K562 (cell line): ENCODE measurements around the gene ANKH. TPM values are rescaled to one million over a fixed set of nuclear protein-coding genes. Genes with fewer than 3 reads are reported as not detected.

Experiments
- ATAC-seq: fragments of 200-7000 bp; cut with Tn5 transposase; 3 replicates; pipeline ENCODE4 v1.9.1; 2020; ENCODE audit warnings: moderate library complexity
- BruUV-seq: library from RNA; stranded (reverse); fragments of 400-500 nt; replicated peaks from 2 replicates; lab custom pipeline; 2021; lab: Mats Ljungman, UMichigan
- CTCF ChIA-PET: fragments of 300-600 bp; formaldehyde crosslinking; extraction: SDS; loops from one replicate; lab custom pipeline; 2021; ENCODE audit warnings: low intra/inter-chr PET ratio; lab: Yijun Ruan, JAX
- POLR2A ChIA-PET: fragments of 300-600, 350-650 bp; sonication (Branson Sonifier 250); formaldehyde crosslinking; extraction: SDS; loops from one replicate; lab custom pipeline; 2021; ENCODE audit warnings: antibody characterized with exemption, inconsistent platforms; lab: Yijun Ruan, JAX
- DNase-seq, 4 experiments: peaks; one replicate each; pipeline versions ENCODE4 v3.0.0 to v3.0.0-alpha.2; 2011 to 2018; ENCODE audit warnings: low spot score in 3 of 4, mixed read lengths in 3 of 4; ENCODE audit errors: extremely low read depth in 1 of 4
- FAIRE-seq: peaks from 2 replicates; lab custom pipeline; 2011; peaks lifted over from hg19 to GRCh38; lab: Jason Lieb, UNC
- H2AFZ ChIP-seq: 2 replicates; pipeline ENCODE4 v1.6.0; 2011; ENCODE audit warnings: low read depth, low read length, control low read depth, inconsistent platforms
- H3K27ac ChIP-seq: fragments of 200-600 bp; 3 replicates; pipeline ENCODE4 v1.8.0; 2011; ENCODE audit warnings: low read depth, mild to moderate bottlenecking, control low read depth, inconsistent platforms, low read length, moderate library complexity, mixed read lengths; ENCODE audit errors: extremely low read depth
- H3K27me3 ChIP-seq, 2 experiments: fragments of 300-600 bp in 1 of 2; 2 replicates in 1 of 2; 3 replicates in 1 of 2; pipeline versions ENCODE4 v1.6.0 to v1.8.0; 2011; ENCODE audit warnings: inconsistent platforms in 2 of 2, low read length in 2 of 2, mild to moderate bottlenecking in 1 of 2, mixed read lengths in 1 of 2, moderate library complexity in 1 of 2; ENCODE audit not compliant: control insufficient read depth in 2 of 2, insufficient read depth in 2 of 2
- H3K36me3 ChIP-seq: fragments of 300-600 bp; 3 replicates; pipeline ENCODE4 v1.8.0; 2011; ENCODE audit warnings: mild to moderate bottlenecking, low read length, inconsistent platforms; ENCODE audit not compliant: control insufficient read depth, insufficient read depth
- H3K4me1 ChIP-seq, 2 experiments: fragments of 200-600 bp in 1 of 2; replicated peaks in 1 of 2; 2 replicates in 1 of 2; 3 replicates in 1 of 2; pipeline versions ENCODE4 v1.5.1 to v1.8.0; 2011; ENCODE audit warnings: inconsistent platforms in 2 of 2, low read length in 2 of 2, mild to moderate bottlenecking in 1 of 2, mixed read lengths in 1 of 2, moderate library complexity in 1 of 2; ENCODE audit not compliant: control insufficient read depth in 2 of 2, insufficient read depth in 2 of 2
- H3K4me2 ChIP-seq: 2 replicates; pipeline ENCODE4 v1.6.1; 2011; ENCODE audit warnings: low read length, control low read depth, inconsistent platforms, mixed read lengths; ENCODE audit not compliant: insufficient read depth
- H3K4me3 ChIP-seq: fragments of 200-600 bp; sonication (generic), shearing (Covaris generic); 2 replicates; pipeline ENCODE4 v1.5.1; 2016; ENCODE audit warnings: control low read depth, inconsistent platforms
- H3K79me2 ChIP-seq: fragments of 200-600 bp; 3 replicates; pipeline ENCODE4 v1.8.0; 2011; ENCODE audit warnings: low read length, inconsistent platforms; ENCODE audit not compliant: control insufficient read depth, insufficient read depth
- H3K9ac ChIP-seq, 2 experiments: 2 replicates each; pipeline versions ENCODE4 v1.6.0 to v1.6.1; 2011; ENCODE audit warnings: low read depth in 2 of 2, low read length in 2 of 2, control low read depth in 1 of 2, inconsistent platforms in 1 of 2, mild to moderate bottlenecking in 1 of 2, mixed read lengths in 1 of 2; ENCODE audit not compliant: insufficient read depth in 1 of 2
- H3K9me1 ChIP-seq: one replicate; pipeline ENCODE4 v1.6.0; 2011; ENCODE audit warnings: inconsistent platforms, mild to moderate bottlenecking, low read length, moderate library complexity; ENCODE audit not compliant: control insufficient read depth, insufficient read depth
- H3K9me3 ChIP-seq: replicated peaks from 2 replicates; pipeline ENCODE4 v1.5.1; 2011; ENCODE audit warnings: low read depth, low read length, inconsistent platforms; ENCODE audit not compliant: control insufficient read depth, insufficient read depth
- H4K20me1 ChIP-seq: replicated peaks from 2 replicates; pipeline ENCODE4 v1.6.1; 2011; ENCODE audit warnings: low read length, inconsistent platforms, mixed read lengths; ENCODE audit not compliant: control insufficient read depth, insufficient read depth
- ATF4 ChIP-seq: fragments of 450-650 bp; formaldehyde crosslinking; IDR thresholded peaks from 2 replicates; pipeline ENCODE4 v1.4.0; 2022; ENCODE audit warnings: mild to moderate bottlenecking, moderate library complexity
- MAFK ChIP-seq: IDR thresholded peaks from 2 replicates; pipeline ENCODE4 v1.6.1; 2011; ENCODE audit warnings: low read length, improper control_type of control experiment
- MCM2 ChIP-seq: fragments of 450-650 bp; IDR thresholded peaks from 2 replicates; pipeline ENCODE4 v1.6.1; 2017; ENCODE audit warnings: low read depth, mild to moderate bottlenecking
- NONO ChIP-seq, 2 experiments: fragments of 200-400 bp in 1 of 2; fragments of 450-650 bp in 1 of 2; formaldehyde crosslinking in 1 of 2; IDR thresholded peaks; 2 replicates each; pipeline ENCODE4 v1.6.1; 2017; ENCODE audit warnings: low read depth in 2 of 2, mild to moderate bottlenecking in 2 of 2, moderate library complexity in 2 of 2, low read length in 1 of 2
- TAF9B ChIP-seq: fragments of 450-650 bp; IDR thresholded peaks from 2 replicates; pipeline ENCODE4 v1.6.1; 2018; ENCODE audit warnings: mild to moderate bottlenecking; ENCODE audit not compliant: partially characterized antibody
- WHSC1 ChIP-seq: IDR thresholded peaks from one replicate; pipeline ENCODE4 v1.6.1; 2012; ENCODE audit warnings: low read length, control low read depth, inconsistent platforms
- ZC3H8 ChIP-seq: fragments of 450-650 bp; IDR thresholded peaks from 2 replicates; pipeline ENCODE4 v1.6.1; 2017
- ZKSCAN3 ChIP-seq: fragments of 250-450 bp; sonication (Bioruptor Pico); IDR thresholded peaks from 2 replicates; pipeline ENCODE4 v1.4.0; 2020
- ZNF124 ChIP-seq: sonication (generic); formaldehyde crosslinking; IDR thresholded peaks from 2 replicates; pipeline ENCODE4 v1.8.1; 2022; ENCODE audit warnings: missing genetic modification reagents
- ZNF407 ChIP-seq: fragments of 450-650 bp; IDR thresholded peaks from 2 replicates; pipeline ENCODE4 v1.6.1; 2016; ENCODE audit warnings: low read depth
- ZNF436 ChIP-seq: fragments of 250-450, 450-650 bp; sonication (Bioruptor Pico); formaldehyde crosslinking; IDR thresholded peaks from 2 replicates; pipeline ENCODE4 v1.7.0; 2020; ENCODE audit warnings: mild to moderate bottlenecking
- WGBS: fragments of 100-300 bp; shearing (Covaris generic); methylation state at CpG from one replicate; pipeline ENCODE4 v1.1.6; 2016; ENCODE audit warnings: low coverage, mixed read lengths; ENCODE audit not compliant: insufficient coverage; ENCODE audit errors: missing lambda C conversion rate; 5-methylcytosine and 5-hydroxymethylcytosine counted together
- in situ Hi-C: fragments of 300-500 bp; cut with MboI; formaldehyde crosslinking; loops from 4 replicates; pipeline ENCODE4 v1.15.0; 2018; ENCODE audit warnings: inconsistent platforms, mixed read lengths
- intact Hi-C: fragments of 100-400 bp; cut with micrococcal nuclease; formaldehyde crosslinking; loops from 2 replicates; pipeline ENCODE4 v1.14.2; 2022
- polyA plus RNA-seq, 8 experiments: library from polyadenylated mRNA; depleted of rRNA in 4 of 8; stranded (reverse) in 5 of 8; unstranded in 3 of 8; fragments of >200 nt; fragmentation: Nextera tagmentation in 2 of 8; fragmentation: Illumina TruSeq in 1 of 8; extraction: Ambion mirVana in 2 of 8; extraction: Trizol in 1 of 8; gene quantifications; 2 replicates each; pipeline versions ENCODE4 v1.2.1 to v1.2.3, GENCODE V29; 2011 to 2014; ENCODE audit warnings: inconsistent platforms in 1 of 8, missing spikeins in 1 of 8
- total RNA-seq, 7 experiments: library from RNA; depleted of rRNA in 6 of 7; stranded (reverse); fragments of >200 nt in 6 of 7; fragmentation: Illumina TruSeq in 2 of 7; extraction: Trizol in 2 of 7; gene quantifications; 2 replicates each; pipeline versions ENCODE4 v1.2.1 to v1.2.3, GENCODE V29; 2011 to 2021; ENCODE audit warnings: low replicate concordance in 1 of 7
- TF ChIP-seq, protein P1 (sequence below): sonication (generic); formaldehyde crosslinking; IDR thresholded peaks from 2 replicates; pipeline ENCODE4 v1.8.1; 2022; ENCODE audit warnings: missing genetic modification reagents
- TF ChIP-seq, protein P2 (sequence below): fragments of 450-650 bp; IDR thresholded peaks from 2 replicates; pipeline ENCODE4 v1.6.1; 2014; ENCODE audit warnings: low read depth, mild to moderate bottlenecking, moderate library complexity, borderline replicate concordance

Gene ANKH
- total and polyA plus RNA-seq, 9 of the 15 experiments (the other 6 are each of a cell fraction or from before 2014, with no cell fraction given) = 0.79 to 12.2 (median 4.5) TPM

- H3K4me2 ChIP-seq = no peak overlapping the region
- H4K20me1 ChIP-seq = no peaks in the 10 kb centered on the region
- peaks cover 0 to 3% of the 10 kb centered on the region in 2 experiments; a peak in 1 of 5 replicates for H3K4me1 ChIP-seq
- no peak overlapping the region for H2AFZ ChIP-seq
- no peak overlapping the region for H3K9ac ChIP-seq
- ChIA-PET CTCF (no interaction called here), POLR2A (no interaction called here)
- ATAC-seq (no peak), DNase-seq (no peak), FAIRE-seq (peak; percentile 69)
- no peak overlapping the region for H3K4me3 ChIP-seq
- no peaks in the 10 kb centered on the region for H3K9me3 ChIP-seq
- no peaks in the 10 kb centered on the region for H3K79me2 ChIP-seq
- H3K27ac ChIP-seq = no peak overlapping the region
- peaks cover 8 to 28% of the 10 kb centered on the region in 2 experiments; a peak in 4 of 5 replicates for H3K27me3 ChIP-seq
- in situ Hi-C loops (no loop called here), intact Hi-C loops (no loop called here)
- BruUV-seq = no TSS peak
- H3K36me3 ChIP-seq = no peaks in the 10 kb centered on the region
- WGBS = 11% methylated on average over 5 of the region's 5 CpGs
- H3K9me1 ChIP-seq = no peaks in the 10 kb centered on the region
- TF ChIP-seq MAFK (no peak), ZNF436 (CRISPR knock-in tag) (no peak), NONO (IDR thresholded peaks at IDR 0.05; ENCODE audit: low read depth in 2 of 2, low read length in 1 of 2) (no peak), MCM2 (no peak), TAF9B (no peak), ATF4 (no peak), ZNF124 (CRISPR knock-in tag) (no peak), ZC3H8 (no peak), ZKSCAN3 (CRISPR knock-in tag) (no peak), ZNF407 (no peak), WHSC1 (no peak)
- TF ChIP-seq, protein P1, sequence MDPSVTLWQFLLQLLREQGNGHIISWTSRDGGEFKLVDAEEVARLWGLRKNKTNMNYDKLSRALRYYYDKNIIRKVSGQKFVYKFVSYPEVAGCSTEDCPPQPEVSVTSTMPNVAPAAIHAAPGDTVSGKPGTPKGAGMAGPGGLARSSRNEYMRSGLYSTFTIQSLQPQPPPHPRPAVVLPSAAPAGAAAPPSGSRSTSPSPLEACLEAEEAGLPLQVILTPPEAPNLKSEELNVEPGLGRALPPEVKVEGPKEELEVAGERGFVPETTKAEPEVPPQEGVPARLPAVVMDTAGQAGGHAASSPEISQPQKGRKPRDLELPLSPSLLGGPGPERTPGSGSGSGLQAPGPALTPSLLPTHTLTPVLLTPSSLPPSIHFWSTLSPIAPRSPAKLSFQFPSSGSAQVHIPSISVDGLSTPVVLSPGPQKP (CRISPR knock-in tag) = no peak
- TF ChIP-seq, protein P2, sequence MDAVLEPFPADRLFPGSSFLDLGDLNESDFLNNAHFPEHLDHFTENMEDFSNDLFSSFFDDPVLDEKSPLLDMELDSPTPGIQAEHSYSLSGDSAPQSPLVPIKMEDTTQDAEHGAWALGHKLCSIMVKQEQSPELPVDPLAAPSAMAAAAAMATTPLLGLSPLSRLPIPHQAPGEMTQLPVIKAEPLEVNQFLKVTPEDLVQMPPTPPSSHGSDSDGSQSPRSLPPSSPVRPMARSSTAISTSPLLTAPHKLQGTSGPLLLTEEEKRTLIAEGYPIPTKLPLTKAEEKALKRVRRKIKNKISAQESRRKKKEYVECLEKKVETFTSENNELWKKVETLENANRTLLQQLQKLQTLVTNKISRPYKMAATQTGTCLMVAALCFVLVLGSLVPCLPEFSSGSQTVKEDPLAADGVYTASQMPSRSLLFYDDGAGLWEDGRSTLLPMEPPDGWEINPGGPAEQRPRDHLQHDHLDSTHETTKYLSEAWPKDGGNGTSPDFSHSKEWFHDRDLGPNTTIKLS = no peak
Observed at GRCh38 chr5:14738050-14738449, 133.5 kb downstream of the ANKH start.
